ENCODE measurements around the gene TFDP1.

TFDP1 gene

GRCh38 chr13:113650731-113651148 lies 66.2 kb downstream of the TFDP1 start:
- Histone ChIP-seq H3K14ac (ENCODE audit: low read length) (no peak overlapping the region), H3K4me1 (ENCODE audit: control insufficient read depth in 2 of 2, insufficient read depth in 1 of 2, low read depth in 1 of 2, low read length in 2 of 2) (peaks cover 6 to 7% of the 10 kb centered on the region in 2 donors), H3K18ac (ENCODE audit: low read length) (no peak overlapping the region), H4K8ac (ENCODE audit: low read depth, low read length) (no peak overlapping the region), H2BK5ac (ENCODE audit: low read length) (no peak overlapping the region), H3K23ac (ENCODE audit: low read depth, low read length, poor library complexity) (no peak overlapping the region), H2BK120ac (ENCODE audit: low read depth, low read length) (no peak overlapping the region), H3K4me2 (ENCODE audit: insufficient read depth, low read length, poor library complexity, severe bottlenecking) (no peak overlapping the region), H2AK5ac (ENCODE audit: low read depth, low read length) (no peak overlapping the region), H2AFZ (ENCODE audit: low read length) (no peak overlapping the region), H3K4me3 (ENCODE audit: low read length in 2 of 2) (no peak overlapping the region), H3K36me3 (replicated peaks in 1 of 2; ENCODE audit: control insufficient read depth in 2 of 2, insufficient read depth in 2 of 2, low read length in 2 of 2) (no peaks in the 10 kb centered on the region), H3K9me3 (replicated peaks in 1 of 2; ENCODE audit: control insufficient read depth in 2 of 2, insufficient read depth in 1 of 2, low read depth in 1 of 2, low read length in 2 of 2) (peaks cover 0 to 4% of the 10 kb centered on the region in 2 donors), H3K4ac (ENCODE audit: low read length) (no peak overlapping the region), H3K9ac (ENCODE audit: low read depth, low read length, poor library complexity) (no peak overlapping the region), H2BK15ac (ENCODE audit: low read length) (no peak overlapping the region), H3K79me1 (ENCODE audit: low read depth, low read length) (no peaks in the 10 kb centered on the region), H2BK12ac (ENCODE audit: low read length) (no peak overlapping the region), H4K91ac (ENCODE audit: low read depth, low read length, poor library complexity) (no peak overlapping the region), H3K27me3 (ENCODE audit: control insufficient read depth in 3 of 3, insufficient read depth in 3 of 3, low read depth in 1 of 3, low read length in 3 of 3) (no peaks in the 10 kb centered on the region), H3K27ac (replicated peaks; ENCODE audit: low read length) (no peak overlapping the region)
- no CpG with 5 or more reads among the region's 16 CpGs for WGBS, 2 donors (ENCODE audit: extremely low coverage in 2 of 2, insufficient read length in 2 of 2, insufficient replicate concordance in 1 of 2)
- no peak for DNase-seq (ENCODE audit: low spot score)

- H3K4ac ChIP-seq (ENCODE audit: low read length), result no peak overlapping the region
- H2BK15ac ChIP-seq (ENCODE audit: low read length), result peak overlapping the region; percentile 55
- peak overlapping the region; percentile 36 for H2BK12ac ChIP-seq (ENCODE audit: low read length)
- H3K79me1 ChIP-seq (ENCODE audit: low read depth, low read length), result no peaks in the 10 kb centered on the region
- H3K9ac ChIP-seq (ENCODE audit: low read depth, low read length, poor library complexity), result no peak overlapping the region
- no peak overlapping the region for H3K4me3 ChIP-seq (ENCODE audit: low read length in 2 of 2)
- WGBS, 2 donors (ENCODE audit: extremely low coverage in 2 of 2, insufficient read length in 2 of 2, insufficient replicate concordance in 1 of 2), result no CpG with 5 or more reads among the region's 37 CpGs
- H2AFZ ChIP-seq (ENCODE audit: low read length), result no peak overlapping the region
- no peak overlapping the region for H3K4me2 ChIP-seq (ENCODE audit: insufficient read depth, low read length, poor library complexity, severe bottlenecking)
- no peak overlapping the region for H2BK120ac ChIP-seq (ENCODE audit: low read depth, low read length)
- H3K27ac ChIP-seq (replicated peaks; ENCODE audit: low read length), result no peak overlapping the region
- peak overlapping the region; percentile 63 for H3K18ac ChIP-seq (ENCODE audit: low read length)
- H4K91ac ChIP-seq (ENCODE audit: low read depth, low read length, poor library complexity), result no peak overlapping the region
- no peaks in the 10 kb centered on the region for H3K27me3 ChIP-seq (ENCODE audit: control insufficient read depth in 3 of 3, insufficient read depth in 3 of 3, low read depth in 1 of 3, low read length in 3 of 3)
- H2BK5ac ChIP-seq (ENCODE audit: low read length), result peak overlapping the region; percentile 45
- H3K14ac ChIP-seq (ENCODE audit: low read length), result peak overlapping the region; percentile 47
- no peaks in the 10 kb centered on the region for H3K36me3 ChIP-seq (replicated peaks in 1 of 2; ENCODE audit: control insufficient read depth in 2 of 2, insufficient read depth in 2 of 2, low read length in 2 of 2)
- peak overlapping the region; percentile 69 for H2AK5ac ChIP-seq (ENCODE audit: low read depth, low read length)
- H4K8ac ChIP-seq (ENCODE audit: low read depth, low read length), result peak overlapping the region; percentile 32
- H3K4me1 ChIP-seq (ENCODE audit: control insufficient read depth in 2 of 2, insufficient read depth in 1 of 2, low read depth in 1 of 2, low read length in 2 of 2), result peaks cover 7 to 8% of the 10 kb centered on the region in 2 donors
- no peak for DNase-seq (ENCODE audit: low spot score)
- H3K23ac ChIP-seq (ENCODE audit: low read depth, low read length, poor library complexity), result peak overlapping the region; percentile 71
- H3K9me3 ChIP-seq (replicated peaks in 1 of 2; ENCODE audit: control insufficient read depth in 2 of 2, insufficient read depth in 1 of 2, low read depth in 1 of 2, low read length in 2 of 2), result peaks cover 0 to 2% of the 10 kb centered on the region in 2 donors
Observed at GRCh38 chr13:113651511-113652403, 67.2 kb downstream of the TFDP1 start.

- Histone ChIP-seq H3K23ac (ENCODE audit: low read depth, low read length, poor library complexity) (peak overlapping the region; percentile 71), H3K4me1 (ENCODE audit: control insufficient read depth in 2 of 2, insufficient read depth in 1 of 2, low read depth in 1 of 2, low read length in 2 of 2) (peaks cover 7 to 8% of the 10 kb centered on the region in 2 donors), H3K4me2 (ENCODE audit: insufficient read depth, low read length, poor library complexity, severe bottlenecking) (no peak overlapping the region), H4K91ac (ENCODE audit: low read depth, low read length, poor library complexity) (no peak overlapping the region), H3K18ac (ENCODE audit: low read length) (peak overlapping the region; percentile 63), H3K27ac (replicated peaks; ENCODE audit: low read length) (no peak overlapping the region), H2BK15ac (ENCODE audit: low read length) (no peak overlapping the region), H3K4me3 (ENCODE audit: low read length in 2 of 2) (no peak overlapping the region), H3K4ac (ENCODE audit: low read length) (no peak overlapping the region), H2BK120ac (ENCODE audit: low read depth, low read length) (no peak overlapping the region), H3K14ac (ENCODE audit: low read length) (no peak overlapping the region), H4K8ac (ENCODE audit: low read depth, low read length) (no peak overlapping the region), H3K79me1 (ENCODE audit: low read depth, low read length) (no peaks in the 10 kb centered on the region), H2AFZ (ENCODE audit: low read length) (no peak overlapping the region), H2BK5ac (ENCODE audit: low read length) (peak overlapping the region; percentile 45), H2AK5ac (ENCODE audit: low read depth, low read length) (peak overlapping the region; percentile 69), H3K27me3 (ENCODE audit: control insufficient read depth in 3 of 3, insufficient read depth in 3 of 3, low read depth in 1 of 3, low read length in 3 of 3) (no peaks in the 10 kb centered on the region), H3K9ac (ENCODE audit: low read depth, low read length, poor library complexity) (no peak overlapping the region), H3K9me3 (replicated peaks in 1 of 2; ENCODE audit: control insufficient read depth in 2 of 2, insufficient read depth in 1 of 2, low read depth in 1 of 2, low read length in 2 of 2) (peaks cover 0 to 2% of the 10 kb centered on the region in 2 donors), H2BK12ac (ENCODE audit: low read length) (no peak overlapping the region), H3K36me3 (replicated peaks in 1 of 2; ENCODE audit: control insufficient read depth in 2 of 2, insufficient read depth in 2 of 2, low read length in 2 of 2) (no peaks in the 10 kb centered on the region)
- no peak for DNase-seq (ENCODE audit: low spot score)
- WGBS, 2 donors (ENCODE audit: extremely low coverage in 2 of 2, insufficient read length in 2 of 2, insufficient replicate concordance in 1 of 2), result no CpG with 5 or more reads among the region's 24 CpGs
Observed at GRCh38 chr13:113652404-113653263, 68.1 kb downstream of the TFDP1 start.

Measured in neuronal stem cell (in vitro differentiated cells).